ENCODE results near the gene ICE1.

DNA sequence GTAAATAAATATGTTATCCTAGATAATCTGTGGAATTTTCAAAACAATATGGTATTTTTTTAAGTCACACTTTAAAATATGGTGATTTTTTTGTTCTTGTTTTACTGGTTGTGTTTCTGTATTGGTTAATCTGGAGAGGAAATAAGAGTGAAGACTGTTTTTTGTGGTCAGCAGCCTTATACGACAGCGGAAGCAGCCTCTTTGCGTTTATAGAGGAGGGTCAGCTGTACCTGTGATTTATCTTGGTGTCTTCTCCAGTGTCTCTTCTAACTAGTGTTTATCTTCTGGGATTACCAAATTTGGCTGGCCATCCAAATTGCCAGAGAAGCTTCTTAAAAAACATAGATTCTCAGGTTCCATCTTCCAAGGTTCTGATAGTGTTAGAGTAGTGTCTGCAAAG lies 58.7 kb downstream of the ICE1 start:
- TF ChIP-seq, protein P1, sequence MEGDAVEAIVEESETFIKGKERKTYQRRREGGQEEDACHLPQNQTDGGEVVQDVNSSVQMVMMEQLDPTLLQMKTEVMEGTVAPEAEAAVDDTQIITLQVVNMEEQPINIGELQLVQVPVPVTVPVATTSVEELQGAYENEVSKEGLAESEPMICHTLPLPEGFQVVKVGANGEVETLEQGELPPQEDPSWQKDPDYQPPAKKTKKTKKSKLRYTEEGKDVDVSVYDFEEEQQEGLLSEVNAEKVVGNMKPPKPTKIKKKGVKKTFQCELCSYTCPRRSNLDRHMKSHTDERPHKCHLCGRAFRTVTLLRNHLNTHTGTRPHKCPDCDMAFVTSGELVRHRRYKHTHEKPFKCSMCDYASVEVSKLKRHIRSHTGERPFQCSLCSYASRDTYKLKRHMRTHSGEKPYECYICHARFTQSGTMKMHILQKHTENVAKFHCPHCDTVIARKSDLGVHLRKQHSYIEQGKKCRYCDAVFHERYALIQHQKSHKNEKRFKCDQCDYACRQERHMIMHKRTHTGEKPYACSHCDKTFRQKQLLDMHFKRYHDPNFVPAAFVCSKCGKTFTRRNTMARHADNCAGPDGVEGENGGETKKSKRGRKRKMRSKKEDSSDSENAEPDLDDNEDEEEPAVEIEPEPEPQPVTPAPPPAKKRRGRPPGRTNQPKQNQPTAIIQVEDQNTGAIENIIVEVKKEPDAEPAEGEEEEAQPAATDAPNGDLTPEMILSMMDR (conservative IDR thresholded peaks at IDR 0.05; ENCODE audit: low read depth, low read length), result no peak
- TF ChIP-seq, protein P2, sequence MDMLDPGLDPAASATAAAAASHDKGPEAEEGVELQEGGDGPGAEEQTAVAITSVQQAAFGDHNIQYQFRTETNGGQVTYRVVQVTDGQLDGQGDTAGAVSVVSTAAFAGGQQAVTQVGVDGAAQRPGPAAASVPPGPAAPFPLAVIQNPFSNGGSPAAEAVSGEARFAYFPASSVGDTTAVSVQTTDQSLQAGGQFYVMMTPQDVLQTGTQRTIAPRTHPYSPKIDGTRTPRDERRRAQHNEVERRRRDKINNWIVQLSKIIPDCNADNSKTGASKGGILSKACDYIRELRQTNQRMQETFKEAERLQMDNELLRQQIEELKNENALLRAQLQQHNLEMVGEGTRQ (IDR thresholded peaks at IDR 0.05; ENCODE audit: low read depth, low read length), result no peak
- no peak for TF ChIP-seq POLR2A (IDR thresholded peaks at IDR 0.05; ENCODE audit: low read depth, low read length)
- no peak for TF ChIP-seq CHD1 (IDR thresholded peaks at IDR 0.05; ENCODE audit: low read depth, low read length)
